Testis (tissue), 2 donors: ENCODE results near the gene DPYSL3.

Experiments used
- POLR2A ChIP-seq: fragments of 450-650 bp; IDR thresholded peaks from one replicate; pipeline ENCODE4 v1.6.1; 2017; ENCODE audit warnings: antibody characterized with exemption, mild to moderate bottlenecking, moderate library complexity
- TF ChIP-seq, protein P1 (sequence below), 3 experiments: fragments of 450-650 bp in 2 of 3; fragments of 200-600 bp in 1 of 3; sonication (generic) in 1 of 3; IDR thresholded peaks; one replicate each; pipeline ENCODE4 v1.5.1; 2016 to 2019; ENCODE audit warnings: antibody characterized with exemption in 3 of 3, mild to moderate bottlenecking in 2 of 3, moderate library complexity in 1 of 3

DNA sequence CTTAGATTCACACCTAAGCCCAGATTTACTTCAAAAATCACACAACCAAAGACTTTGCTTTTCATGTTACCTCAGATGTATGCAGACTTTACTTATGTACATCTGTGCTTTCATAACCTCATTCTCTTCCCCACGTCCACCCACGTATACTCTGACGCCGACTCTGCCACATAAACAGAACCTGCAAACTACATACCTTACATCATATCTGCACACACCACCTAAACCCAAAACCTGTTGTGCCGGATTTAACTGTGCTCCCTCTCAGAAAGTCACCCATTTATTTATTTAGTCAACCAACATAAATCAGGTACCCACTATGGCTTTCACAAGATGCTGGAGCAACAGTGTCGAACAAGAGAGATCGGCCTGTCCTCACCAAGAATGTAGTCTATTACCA lies 1.0 kb upstream of the DPYSL3 start:
- TF ChIP-seq, protein P1, sequence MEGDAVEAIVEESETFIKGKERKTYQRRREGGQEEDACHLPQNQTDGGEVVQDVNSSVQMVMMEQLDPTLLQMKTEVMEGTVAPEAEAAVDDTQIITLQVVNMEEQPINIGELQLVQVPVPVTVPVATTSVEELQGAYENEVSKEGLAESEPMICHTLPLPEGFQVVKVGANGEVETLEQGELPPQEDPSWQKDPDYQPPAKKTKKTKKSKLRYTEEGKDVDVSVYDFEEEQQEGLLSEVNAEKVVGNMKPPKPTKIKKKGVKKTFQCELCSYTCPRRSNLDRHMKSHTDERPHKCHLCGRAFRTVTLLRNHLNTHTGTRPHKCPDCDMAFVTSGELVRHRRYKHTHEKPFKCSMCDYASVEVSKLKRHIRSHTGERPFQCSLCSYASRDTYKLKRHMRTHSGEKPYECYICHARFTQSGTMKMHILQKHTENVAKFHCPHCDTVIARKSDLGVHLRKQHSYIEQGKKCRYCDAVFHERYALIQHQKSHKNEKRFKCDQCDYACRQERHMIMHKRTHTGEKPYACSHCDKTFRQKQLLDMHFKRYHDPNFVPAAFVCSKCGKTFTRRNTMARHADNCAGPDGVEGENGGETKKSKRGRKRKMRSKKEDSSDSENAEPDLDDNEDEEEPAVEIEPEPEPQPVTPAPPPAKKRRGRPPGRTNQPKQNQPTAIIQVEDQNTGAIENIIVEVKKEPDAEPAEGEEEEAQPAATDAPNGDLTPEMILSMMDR (IDR thresholded peaks at IDR 0.05), result no peak
- no peak for TF ChIP-seq POLR2A
